OCI-LY1 (cell line): ENCODE data around the gene RTBDN.

Source experiments
- CTCF ChIP-seq: fragments of 200-600 bp; sonication (generic), shearing (Covaris generic); IDR thresholded peaks from 2 replicates; pipeline ENCODE4 v1.5.1; 2017; ENCODE audit warnings: mild to moderate bottlenecking, antibody characterized with exemption, low read length, moderate library complexity, mixed read lengths
- EZH2 ChIP-seq: fragments of 200-600 bp; sonication (generic), shearing (Covaris generic); IDR thresholded peaks from 2 replicates; pipeline ENCODE4 v1.8.0; 2017; ENCODE audit warnings: borderline replicate concordance, mixed run types, mild to moderate bottlenecking, antibody characterized with exemption, low read length, moderate library complexity, mixed read lengths

- no peak for TF ChIP-seq CTCF
- no peak for TF ChIP-seq EZH2
These were observed 42.1 kb downstream of the RTBDN start for GRCh38 chr19:12792051-12792852.
